Astrocyte (in vitro differentiated cells and primary cell): ENCODE results near the gene TMEM150A. TPM values are rescaled to one million over a fixed set of nuclear protein-coding genes. Genes with fewer than 3 reads are reported as not detected.

Source experiments
- DNase-seq: peaks from one replicate; pipeline ENCODE4 v3.0.0-alpha.2; 2010; ENCODE audit warnings: low read depth
- FAIRE-seq: peaks from 2 replicates; lab custom pipeline; 2011; peaks lifted over from hg19 to GRCh38; lab: Jason Lieb, UNC
- H2AFZ ChIP-seq: 2 replicates; pipeline ENCODE4 v1.6.0; 2012; ENCODE audit warnings: low read depth, low read length, inconsistent platforms
- H3K27ac ChIP-seq: 2 replicates; pipeline ENCODE4 v1.5.1; 2011; ENCODE audit warnings: low read depth, low read length, inconsistent platforms
- H3K27me3 ChIP-seq: 2 replicates; pipeline ENCODE4 v1.6.0; 2011; ENCODE audit warnings: low read length, inconsistent platforms; ENCODE audit not compliant: insufficient read depth
- H3K36me3 ChIP-seq: 2 replicates; pipeline ENCODE4 v1.5.1; 2011; ENCODE audit warnings: low read length, inconsistent platforms; ENCODE audit not compliant: insufficient read depth
- H3K4me1 ChIP-seq: 2 replicates; pipeline ENCODE4 v1.5.1; 2011; ENCODE audit warnings: low read length, inconsistent platforms; ENCODE audit not compliant: insufficient read depth
- H3K4me2 ChIP-seq: 2 replicates; pipeline ENCODE4 v1.6.0; 2012; ENCODE audit warnings: low read length, inconsistent platforms
- H3K4me3 ChIP-seq: 2 replicates; pipeline ENCODE4 v1.5.1; 2011; ENCODE audit warnings: low read depth, mild to moderate bottlenecking, low read length, inconsistent platforms; ENCODE audit not compliant: insufficient read depth
- H3K79me2 ChIP-seq: 2 replicates; pipeline ENCODE4 v1.6.0; 2012; ENCODE audit warnings: mild to moderate bottlenecking, low read length, inconsistent platforms; ENCODE audit not compliant: insufficient read depth
- H3K9ac ChIP-seq: 2 replicates; pipeline ENCODE4 v1.6.0; 2012; ENCODE audit warnings: mild to moderate bottlenecking, low read length, inconsistent platforms
- H3K9me3 ChIP-seq: 2 replicates; pipeline ENCODE4 v1.5.1; 2012; ENCODE audit warnings: low read depth, mild to moderate bottlenecking, low read length, inconsistent platforms; ENCODE audit not compliant: insufficient read depth
- H4K20me1 ChIP-seq: 2 replicates; pipeline ENCODE4 v1.6.0; 2012; ENCODE audit warnings: low read length, inconsistent platforms; ENCODE audit not compliant: insufficient read depth
- H3K27ac Mint-ChIP-seq: one replicate; pipeline ENCODE4 v1.8.0; 2021; ENCODE audit warnings: mild to moderate bottlenecking, mixed read lengths; ENCODE audit not compliant: unreplicated experiment
- H3K27me3 Mint-ChIP-seq: one replicate; pipeline ENCODE4 v1.8.0; 2021; ENCODE audit warnings: low read depth, mixed read lengths; ENCODE audit not compliant: unreplicated experiment
- H3K36me3 Mint-ChIP-seq: one replicate; pipeline ENCODE4 v1.8.0; 2021; ENCODE audit warnings: low read depth, mixed read lengths; ENCODE audit not compliant: unreplicated experiment
- H3K4me1 Mint-ChIP-seq: one replicate; pipeline ENCODE4 v1.8.0; 2021; ENCODE audit warnings: low read depth, mixed read lengths; ENCODE audit not compliant: unreplicated experiment
- H3K4me3 Mint-ChIP-seq: one replicate; pipeline ENCODE4 v1.8.0; 2021; ENCODE audit warnings: mild to moderate bottlenecking, moderate library complexity, mixed read lengths; ENCODE audit not compliant: unreplicated experiment
- H3K9me3 Mint-ChIP-seq: one replicate; pipeline ENCODE4 v1.8.0; 2021; ENCODE audit warnings: mild to moderate bottlenecking, mixed read lengths; ENCODE audit not compliant: unreplicated experiment
- CTCF ChIP-seq: IDR thresholded peaks from 2 replicates; pipeline ENCODE4 v1.5.1; 2011; ENCODE audit warnings: low read depth, mild to moderate bottlenecking, inconsistent platforms, low read length, moderate library complexity; ENCODE audit not compliant: insufficient read depth
- EZH2 ChIP-seq: IDR thresholded peaks from 2 replicates; pipeline ENCODE4 v1.6.1; 2012; ENCODE audit warnings: mild to moderate bottlenecking, low read length, inconsistent platforms; ENCODE audit not compliant: insufficient read depth
- total RNA-seq: library from RNA; stranded (reverse); gene quantifications from 2 replicates; pipeline ENCODE4 v1.2.1, GENCODE V29; 2021

The TMEM150A gene
- total RNA-seq, 1 donor from 2014 or later, result 20.4 TPM

- H3K27ac ChIP-seq, result peak overlapping the region; percentile 86
- peaks cover 6% of the 10 kb centered on the region for H4K20me1 ChIP-seq
- no peak overlapping the region for H3K4me3 ChIP-seq
- H3K79me2 ChIP-seq, result peaks cover 14% of the 10 kb centered on the region
- H3K4me3 Mint-ChIP-seq, result no peak overlapping the region
- no peaks in the 10 kb centered on the region for H3K27me3 ChIP-seq
- peak overlapping the region; percentile 83 for H3K27ac Mint-ChIP-seq
- no peak overlapping the region for H2AFZ ChIP-seq
- no peaks in the 10 kb centered on the region for H3K36me3 ChIP-seq
- peak overlapping the region; percentile 75 for H3K4me2 ChIP-seq
- H3K36me3 Mint-ChIP-seq, result peaks cover 1% of the 10 kb centered on the region
- no peaks in the 10 kb centered on the region for H3K27me3 Mint-ChIP-seq
- FAIRE-seq (no peak), DNase-seq (no peak)
- peaks cover 46% of the 10 kb centered on the region for H3K4me1 Mint-ChIP-seq
- H3K9me3 ChIP-seq, result no peaks in the 10 kb centered on the region
- H3K4me1 ChIP-seq, result peaks cover 33% of the 10 kb centered on the region
- TF ChIP-seq EZH2, result no peak
- no peak for TF ChIP-seq CTCF
- peak overlapping the region; percentile 69 for H3K9ac ChIP-seq
- peaks cover 3% of the 10 kb centered on the region for H3K9me3 Mint-ChIP-seq
These were observed 10.9 kb downstream of the TMEM150A start for GRCh38 chr2:85591563-85591962.

- no peaks in the 10 kb centered on the region for H3K27me3 ChIP-seq
- Mint-ChIP-seq H3K36me3 (peaks cover 1% of the 10 kb centered on the region), H3K4me1 (peaks cover 49% of the 10 kb centered on the region), H3K9me3 (peaks cover 3% of the 10 kb centered on the region), H3K27me3 (no peaks in the 10 kb centered on the region), H3K4me3 (peak overlapping the region; percentile 66), H3K27ac (peak overlapping the region; percentile 83)
- peaks cover 27% of the 10 kb centered on the region for H3K4me1 ChIP-seq
- H3K4me3 ChIP-seq, result no peak overlapping the region
- peak overlapping the region; percentile 75 for H3K4me2 ChIP-seq
- H3K79me2 ChIP-seq, result peaks cover 8% of the 10 kb centered on the region
- peak overlapping the region; percentile 69 for H3K9ac ChIP-seq
- H3K36me3 ChIP-seq, result no peaks in the 10 kb centered on the region
- H4K20me1 ChIP-seq, result no peaks in the 10 kb centered on the region
- peak overlapping the region; percentile 86 for H3K27ac ChIP-seq
- no peak for FAIRE-seq
- H2AFZ ChIP-seq, result no peak overlapping the region
- DNase-seq, result no peak
- H3K9me3 ChIP-seq, result no peaks in the 10 kb centered on the region
- no peak for TF ChIP-seq EZH2
- TF ChIP-seq CTCF, result no peak
These were observed 11.5 kb downstream of the TMEM150A start for GRCh38 chr2:85590950-85591349.

GRCh38 chr2:85589982-85590791 lies 12.3 kb downstream of the TMEM150A start:
- Histone ChIP-seq H3K27me3 (no peaks in the 10 kb centered on the region), H3K4me2 (peak overlapping the region; percentile 75), H2AFZ (no peak overlapping the region), H3K4me3 (no peak overlapping the region), H3K27ac (peak overlapping the region; percentile 86), H3K9ac (peak overlapping the region; percentile 69), H3K36me3 (no peaks in the 10 kb centered on the region), H3K4me1 (peaks cover 34% of the 10 kb centered on the region), H3K9me3 (no peaks in the 10 kb centered on the region), H4K20me1 (no peaks in the 10 kb centered on the region), H3K79me2 (peaks cover 4% of the 10 kb centered on the region)
- Mint-ChIP-seq H3K4me3 (peak overlapping the region; percentile 66), H3K4me1 (peaks cover 55% of the 10 kb centered on the region), H3K27ac (peak overlapping the region; percentile 83), H3K27me3 (no peaks in the 10 kb centered on the region), H3K36me3 (peaks cover 1% of the 10 kb centered on the region), H3K9me3 (peaks cover 3% of the 10 kb centered on the region)
- FAIRE-seq (peak; percentile 26), DNase-seq (peak; percentile 100)
- TF ChIP-seq EZH2, result no peak
- no peak for TF ChIP-seq CTCF
